Esophagus squamous epithelium (tissue), 4 donors: ENCODE results near the gene BRWD1.

Source experiments
- POLR2A ChIP-seq, 4 donors: fragments of 450-650 bp; IDR thresholded peaks; one replicate each; pipeline ENCODE4 v1.6.1; 2017; ENCODE audit warnings: antibody characterized with exemption in 4 of 4, mild to moderate bottlenecking in 4 of 4, moderate library complexity in 3 of 4
- TF ChIP-seq, protein P1 (sequence below), 6 experiments: fragments of 450-650 bp in 4 of 6; fragments of 200-600 bp in 2 of 6; sonication (generic) in 2 of 6; IDR thresholded peaks; one replicate each; pipeline ENCODE4 v1.5.1; 2016 to 2019; ENCODE audit warnings: antibody characterized with exemption in 6 of 6, mild to moderate bottlenecking in 4 of 6, moderate library complexity in 4 of 6

DNA sequence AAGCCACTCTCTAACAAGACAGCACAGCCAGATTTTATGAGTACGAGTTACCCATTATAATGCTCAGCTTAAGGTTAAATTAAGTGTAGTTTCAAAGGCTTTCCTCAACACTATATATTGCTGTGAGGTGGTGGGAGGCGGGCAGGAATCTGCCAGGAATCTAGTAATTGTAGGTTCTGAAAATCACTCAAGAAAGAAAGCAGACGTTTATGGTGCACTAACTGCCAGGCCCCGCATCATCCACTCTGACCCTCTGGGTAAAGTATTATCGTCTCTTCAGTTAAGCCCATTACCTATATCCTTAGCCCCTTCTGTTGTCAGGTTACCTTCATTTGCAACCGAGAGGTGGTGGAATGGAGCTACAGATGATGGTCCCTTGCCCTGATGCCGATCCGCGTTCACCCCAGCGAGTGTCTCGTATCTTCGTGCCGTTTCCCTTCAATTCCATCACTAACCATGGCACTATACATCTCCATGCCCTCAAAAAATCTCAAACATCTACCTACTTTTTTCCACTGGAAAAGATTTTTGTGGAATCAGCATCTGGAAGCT, 23.1 kb upstream of the BRWD1 start:
- TF ChIP-seq, protein P1, sequence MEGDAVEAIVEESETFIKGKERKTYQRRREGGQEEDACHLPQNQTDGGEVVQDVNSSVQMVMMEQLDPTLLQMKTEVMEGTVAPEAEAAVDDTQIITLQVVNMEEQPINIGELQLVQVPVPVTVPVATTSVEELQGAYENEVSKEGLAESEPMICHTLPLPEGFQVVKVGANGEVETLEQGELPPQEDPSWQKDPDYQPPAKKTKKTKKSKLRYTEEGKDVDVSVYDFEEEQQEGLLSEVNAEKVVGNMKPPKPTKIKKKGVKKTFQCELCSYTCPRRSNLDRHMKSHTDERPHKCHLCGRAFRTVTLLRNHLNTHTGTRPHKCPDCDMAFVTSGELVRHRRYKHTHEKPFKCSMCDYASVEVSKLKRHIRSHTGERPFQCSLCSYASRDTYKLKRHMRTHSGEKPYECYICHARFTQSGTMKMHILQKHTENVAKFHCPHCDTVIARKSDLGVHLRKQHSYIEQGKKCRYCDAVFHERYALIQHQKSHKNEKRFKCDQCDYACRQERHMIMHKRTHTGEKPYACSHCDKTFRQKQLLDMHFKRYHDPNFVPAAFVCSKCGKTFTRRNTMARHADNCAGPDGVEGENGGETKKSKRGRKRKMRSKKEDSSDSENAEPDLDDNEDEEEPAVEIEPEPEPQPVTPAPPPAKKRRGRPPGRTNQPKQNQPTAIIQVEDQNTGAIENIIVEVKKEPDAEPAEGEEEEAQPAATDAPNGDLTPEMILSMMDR (IDR thresholded peaks at IDR 0.05) = no peak
- TF ChIP-seq POLR2A (IDR thresholded peaks at IDR 0.05) = no peak
